ENCODE measurements around the gene RAB3GAP2. TPM values are rescaled to one million over a fixed set of nuclear protein-coding genes. Genes with fewer than 3 reads are reported as not detected.

Gene RAB3GAP2
- total and polyA plus RNA-seq, 10 donors: 6.5 to 48.7 (median 37.5) TPM

DNA sequence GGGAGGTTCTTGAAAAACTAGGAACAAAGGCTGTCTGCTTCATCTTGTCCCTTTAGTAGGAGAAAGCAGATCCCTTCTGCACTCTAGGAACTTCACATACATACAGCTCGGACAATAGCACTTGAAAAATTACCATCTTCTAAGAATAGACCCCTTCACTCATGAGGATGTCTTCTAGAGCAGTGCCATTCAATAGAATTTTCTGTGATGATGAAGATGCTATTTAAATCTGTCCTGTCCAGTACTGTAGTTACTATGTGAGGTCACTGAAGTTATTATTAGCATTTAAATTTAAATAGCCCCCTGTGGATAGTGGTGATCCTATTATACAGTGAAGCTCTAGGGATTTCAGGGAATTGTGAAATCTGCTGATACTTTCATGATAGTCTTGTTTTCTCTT, 46.4 kb upstream of the RAB3GAP2 start:
- no peak overlapping the region for H3K27ac ChIP-seq
- TF ChIP-seq, protein P1, sequence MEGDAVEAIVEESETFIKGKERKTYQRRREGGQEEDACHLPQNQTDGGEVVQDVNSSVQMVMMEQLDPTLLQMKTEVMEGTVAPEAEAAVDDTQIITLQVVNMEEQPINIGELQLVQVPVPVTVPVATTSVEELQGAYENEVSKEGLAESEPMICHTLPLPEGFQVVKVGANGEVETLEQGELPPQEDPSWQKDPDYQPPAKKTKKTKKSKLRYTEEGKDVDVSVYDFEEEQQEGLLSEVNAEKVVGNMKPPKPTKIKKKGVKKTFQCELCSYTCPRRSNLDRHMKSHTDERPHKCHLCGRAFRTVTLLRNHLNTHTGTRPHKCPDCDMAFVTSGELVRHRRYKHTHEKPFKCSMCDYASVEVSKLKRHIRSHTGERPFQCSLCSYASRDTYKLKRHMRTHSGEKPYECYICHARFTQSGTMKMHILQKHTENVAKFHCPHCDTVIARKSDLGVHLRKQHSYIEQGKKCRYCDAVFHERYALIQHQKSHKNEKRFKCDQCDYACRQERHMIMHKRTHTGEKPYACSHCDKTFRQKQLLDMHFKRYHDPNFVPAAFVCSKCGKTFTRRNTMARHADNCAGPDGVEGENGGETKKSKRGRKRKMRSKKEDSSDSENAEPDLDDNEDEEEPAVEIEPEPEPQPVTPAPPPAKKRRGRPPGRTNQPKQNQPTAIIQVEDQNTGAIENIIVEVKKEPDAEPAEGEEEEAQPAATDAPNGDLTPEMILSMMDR (IDR thresholded peaks at IDR 0.05 in 8 of 11, conservative IDR thresholded peaks at IDR 0.05 in 3 of 11): no peak
- no peak for TF ChIP-seq POLR2AphosphoS5 (IDR thresholded peaks at IDR 0.05)
- TF ChIP-seq POLR2A (IDR thresholded peaks at IDR 0.05): no peak
- no peak overlapping the region for H3K4me3 ChIP-seq
- no peak for DNase-seq
- no peaks in the 10 kb centered on the region for H3K9me3 ChIP-seq
- WGBS, 5 donors: 74 to 89% (median 83%) methylated on average over 1 of the region's 1 CpG
- no peaks in the 10 kb centered on the region for H3K4me1 ChIP-seq
- intact Hi-C loops (cut with DNase I; ENCODE audit: low total_unique reads): no loop called here
- no peaks in the 10 kb centered on the region for H3K27me3 ChIP-seq (replicated peaks in 1 of 7)
- H3K36me3 ChIP-seq: no peaks in the 10 kb centered on the region

DNA sequence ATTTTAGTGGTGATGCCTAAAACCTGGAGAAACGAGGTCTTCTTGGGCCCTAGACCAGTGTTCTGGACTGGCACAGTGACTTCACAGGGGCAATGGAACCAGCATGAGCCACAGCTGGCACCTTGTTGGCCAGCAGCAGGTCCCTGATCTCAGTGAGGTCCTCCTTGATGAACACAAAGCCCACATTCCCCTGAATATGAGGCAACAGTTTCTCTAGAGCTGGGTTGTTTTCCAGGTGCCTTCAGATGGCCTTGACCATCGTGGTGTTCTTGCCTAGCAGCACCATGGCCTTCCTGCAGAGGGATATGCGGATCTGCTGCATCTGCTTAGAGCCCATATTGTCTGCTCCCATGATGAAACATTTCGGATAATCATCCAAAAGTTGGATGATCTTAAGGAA, 44.9 kb upstream of the RAB3GAP2 start:
- intact Hi-C loops (cut with DNase I; ENCODE audit: low total_unique reads): no loop called here
- 41 to 73% (median 64%) methylated on average over 4 of the region's 4 CpGs for WGBS, 5 donors
- Histone ChIP-seq H3K36me3 (no peaks in the 10 kb centered on the region), H3K9me3 (no peaks in the 10 kb centered on the region), H3K27me3 (replicated peaks in 1 of 7) (no peaks in the 10 kb centered on the region), H3K4me3 (no peak overlapping the region), H3K27ac (no peak overlapping the region), H3K4me1 (no peaks in the 10 kb centered on the region)
- no peak for DNase-seq
- TF ChIP-seq, protein P1 (IDR thresholded peaks at IDR 0.05 in 8 of 11, conservative IDR thresholded peaks at IDR 0.05 in 3 of 11): no peak
- TF ChIP-seq POLR2A (IDR thresholded peaks at IDR 0.05): no peak
- TF ChIP-seq POLR2AphosphoS5 (IDR thresholded peaks at IDR 0.05): no peak

DNA sequence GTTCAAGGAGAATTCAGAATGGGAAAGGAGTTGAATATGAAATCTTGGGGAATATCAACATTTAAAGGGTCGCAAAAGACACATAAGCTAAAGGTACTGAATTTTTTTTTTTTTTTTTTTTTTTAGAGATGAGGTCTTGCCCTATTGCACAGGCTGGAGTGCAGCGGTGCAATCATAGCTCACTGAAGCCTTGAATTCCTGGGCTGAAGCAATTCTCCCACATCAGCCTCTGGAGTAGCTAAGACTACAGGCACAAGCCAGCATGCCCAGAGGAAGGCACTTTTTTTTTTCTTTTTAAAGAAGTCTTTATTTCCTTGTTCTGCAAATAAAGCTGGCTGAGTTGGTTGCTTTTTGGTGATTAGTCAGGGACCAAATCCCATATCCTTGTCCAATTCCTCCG, 44.1 kb upstream of the RAB3GAP2 start:
- no peaks in the 10 kb centered on the region for H3K27me3 ChIP-seq (replicated peaks in 1 of 7)
- DNase-seq: no peak
- H3K27ac ChIP-seq: no peak overlapping the region
- no peaks in the 10 kb centered on the region for H3K36me3 ChIP-seq
- intact Hi-C loops (cut with DNase I; ENCODE audit: low total_unique reads): no loop called here
- no peak for TF ChIP-seq POLR2A (IDR thresholded peaks at IDR 0.05)
- no peak for TF ChIP-seq POLR2AphosphoS5 (IDR thresholded peaks at IDR 0.05)
- TF ChIP-seq, protein P1 (IDR thresholded peaks at IDR 0.05 in 8 of 11, conservative IDR thresholded peaks at IDR 0.05 in 3 of 11): no peak
- H3K9me3 ChIP-seq: no peaks in the 10 kb centered on the region
- no peak overlapping the region for H3K4me3 ChIP-seq
- WGBS, 5 donors: 62 to 98% (median 89%) methylated on average over 3 of the region's 3 CpGs
- H3K4me1 ChIP-seq: no peaks in the 10 kb centered on the region

DNA sequence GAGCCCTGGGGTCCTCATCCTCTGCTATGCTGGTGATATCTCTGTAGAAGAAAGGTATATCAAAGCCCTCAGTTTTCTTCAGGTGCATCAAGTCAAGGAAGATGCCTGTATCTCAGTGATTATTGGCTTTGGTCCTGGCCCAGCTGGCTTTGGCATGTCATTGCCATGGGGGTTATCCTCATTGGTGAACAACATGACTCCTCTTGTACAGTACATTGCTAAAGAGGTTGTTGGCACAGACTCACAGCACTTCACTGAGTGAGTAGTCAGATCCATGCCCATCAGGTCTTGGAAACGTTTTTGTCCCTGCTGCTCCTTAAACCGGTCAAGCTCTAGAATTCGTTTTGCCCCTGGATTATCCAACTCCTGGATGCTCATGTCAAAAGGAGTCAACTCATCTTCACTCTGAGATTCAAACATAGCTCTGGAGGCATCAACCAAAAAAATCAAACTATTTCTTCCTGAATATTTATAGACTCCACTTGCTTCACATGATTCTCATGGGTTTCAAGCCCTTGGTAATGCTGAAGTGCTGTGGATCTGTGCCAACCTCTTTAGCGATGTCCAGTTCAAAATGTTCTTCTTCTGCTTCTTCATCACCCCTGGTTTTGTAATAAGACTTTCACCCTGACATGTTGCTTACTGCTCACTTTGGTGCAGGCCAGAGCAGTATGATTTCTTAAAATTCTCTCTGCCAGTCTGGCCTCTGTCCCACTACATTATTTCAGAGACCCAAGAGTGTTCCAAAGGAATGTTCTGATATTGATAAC, 43.0 kb upstream of the RAB3GAP2 start:
- WGBS, 5 donors: 77 to 88% (median 80%) methylated on average over 4 of the region's 4 CpGs

More for the DNA sequence above, 43.0 kb upstream of the RAB3GAP2 start:
- no peak for DNase-seq
- TF ChIP-seq POLR2A (IDR thresholded peaks at IDR 0.05): no peak
- no peak for TF ChIP-seq POLR2AphosphoS5 (IDR thresholded peaks at IDR 0.05)
- TF ChIP-seq, protein P1 (IDR thresholded peaks at IDR 0.05 in 8 of 11, conservative IDR thresholded peaks at IDR 0.05 in 3 of 11): no peak
- H3K4me1 ChIP-seq: no peaks in the 10 kb centered on the region
- H3K27me3 ChIP-seq (replicated peaks in 1 of 7): no peaks in the 10 kb centered on the region
- no peak overlapping the region for H3K4me3 ChIP-seq
- H3K9me3 ChIP-seq: no peaks in the 10 kb centered on the region
- H3K36me3 ChIP-seq: no peaks in the 10 kb centered on the region
- no peak overlapping the region for H3K27ac ChIP-seq
- intact Hi-C loops (cut with DNase I; ENCODE audit: low total_unique reads): no loop called here

Measured in spleen (tissue), 11 donors.